Activated CD8-positive, alpha-beta T cell treated with anti-CD3 and anti-CD28 coated beads, Interleukin-2, amount 10 ng/mL, durations not matched to agents 7 days and 5 days (primary cell): Measurements from ENCODE around the gene SEMA3A. TPM values are rescaled to one million over a fixed set of nuclear protein-coding genes. Genes with fewer than 3 reads are reported as not detected.
"Not testable (repeated sequence)": the region's sequence is repeated elsewhere in the genome, so short reads cannot be mapped to it uniquely, and the experiment has no call there.

Experiments
- ATAC-seq: fragments of 150-1000 bp; cut with Tn5 transposase; one replicate; pipeline ENCODE4 v1.10.0; 2021; ENCODE audit warnings: moderate library complexity
- CTCF ChIA-PET: fragments of 350-600 bp; sonication (Branson Sonifier 250); formaldehyde crosslinking; loops from one replicate; lab custom pipeline; 2021; ENCODE audit warnings: antibody characterized with exemption; lab: Charles Lee
- POLR2A ChIA-PET: fragments of 350-600 bp; sonication (Branson Sonifier 250); formaldehyde crosslinking; loops from one replicate; lab custom pipeline; 2021; ENCODE audit warnings: antibody characterized with exemption; lab: Charles Lee
- DNase-seq: peaks from one replicate; pipeline ENCODE4 v3.0.0-alpha.2; 2020
- H3K27ac Mint-ChIP-seq: one replicate; pipeline ENCODE4 v1.8.0; 2021; ENCODE audit warnings: mild to moderate bottlenecking, mixed read lengths
- H3K27me3 Mint-ChIP-seq: one replicate; pipeline ENCODE4 v1.8.0; 2021; ENCODE audit warnings: low read depth, mixed read lengths
- H3K36me3 Mint-ChIP-seq: one replicate; pipeline ENCODE4 v1.8.0; 2021; ENCODE audit warnings: low read depth, mixed read lengths
- H3K4me1 Mint-ChIP-seq: one replicate; pipeline ENCODE4 v1.8.0; 2021; ENCODE audit warnings: low read depth, mixed read lengths
- H3K4me3 Mint-ChIP-seq: one replicate; pipeline ENCODE4 v1.8.0; 2021; ENCODE audit warnings: mild to moderate bottlenecking, mixed read lengths
- H3K9me3 Mint-ChIP-seq: one replicate; pipeline ENCODE4 v1.8.0; 2022; ENCODE audit warnings: mixed read lengths; ENCODE audit not compliant: insufficient read depth
- total RNA-seq, 2 experiments: library from RNA; stranded (reverse); gene quantifications; one replicate each; pipeline ENCODE4 v1.2.3, GENCODE V29; 2021

SEMA3A gene
- total RNA-seq, 2 experiments from 2014 or later = 1.9 to 2.0 TPM

DNA sequence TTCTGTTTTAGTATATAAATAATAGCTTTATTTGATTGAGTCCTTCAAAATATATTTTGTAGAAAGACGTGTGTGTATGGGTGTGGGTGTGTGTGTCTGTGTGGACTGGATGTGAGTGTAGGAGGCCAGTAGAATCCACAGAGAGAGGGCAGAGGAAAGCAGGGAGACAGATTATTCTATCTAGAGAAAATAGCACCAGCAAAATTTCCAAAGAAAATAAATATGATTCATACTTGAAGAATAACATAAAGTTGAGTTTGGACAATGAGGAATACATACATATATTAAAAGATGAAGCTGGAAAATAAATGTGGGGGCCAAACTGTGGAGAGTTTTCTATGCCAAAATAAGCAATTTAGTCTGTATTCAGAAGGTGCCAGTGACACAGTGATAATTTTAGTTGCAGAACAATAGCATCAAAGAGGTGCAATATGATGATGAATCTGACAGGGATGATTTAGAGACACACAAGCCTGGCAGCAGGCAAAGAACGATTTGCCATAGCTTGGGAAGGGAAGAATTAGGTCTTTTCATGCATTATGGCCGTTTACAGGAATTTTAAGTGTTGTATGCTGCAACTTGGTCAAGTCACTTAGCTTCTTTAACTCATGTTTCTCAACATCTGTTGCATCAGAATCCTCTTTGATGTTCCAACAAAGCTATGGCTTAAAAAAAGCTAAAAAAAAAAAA is 121.3 kb downstream of the SEMA3A start:
- no peaks in the 10 kb centered on the region for H3K27me3 Mint-ChIP-seq

DNA sequence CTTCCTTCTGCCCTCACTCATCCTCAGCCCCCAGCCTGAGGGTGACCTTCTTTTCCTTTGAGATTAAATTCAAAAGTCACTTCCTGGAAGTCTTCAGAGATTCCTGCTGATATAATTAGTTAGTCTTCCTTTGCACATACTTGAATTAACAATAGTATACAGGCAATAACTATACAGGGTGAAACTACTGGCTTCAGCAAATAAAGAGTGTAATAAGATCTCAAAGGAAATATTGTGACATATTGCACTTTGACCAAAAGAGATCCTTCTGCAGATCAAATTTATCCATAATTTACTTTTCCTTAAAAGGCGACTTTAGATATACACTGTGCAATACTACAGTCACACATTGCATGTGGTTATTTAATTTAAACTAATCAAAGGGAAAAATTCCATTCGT is 123.8 kb downstream of the SEMA3A start:
- Mint-ChIP-seq H3K36me3 (no peaks in the 10 kb centered on the region), H3K27ac (no peak overlapping the region), H3K27me3 (no peaks in the 10 kb centered on the region), H3K4me1 (peaks cover 20% of the 10 kb centered on the region), H3K9me3 (no peaks in the 10 kb centered on the region), H3K4me3 (no peak overlapping the region)
- ChIA-PET POLR2A (no interaction called here), CTCF (no interaction called here)
- no peak for ATAC-seq
- no peak for DNase-seq

More for the DNA sequence above, 121.3 kb downstream of the SEMA3A start:
- ChIA-PET POLR2A (no interaction called here), CTCF (no interaction called here)
- Mint-ChIP-seq H3K36me3 (peaks cover 8% of the 10 kb centered on the region), H3K4me1 (peaks cover 37% of the 10 kb centered on the region), H3K9me3 (no peaks in the 10 kb centered on the region), H3K27ac (no peak overlapping the region), H3K4me3 (no peak overlapping the region)
- DNase-seq = no peak
- ATAC-seq = no peak

DNA sequence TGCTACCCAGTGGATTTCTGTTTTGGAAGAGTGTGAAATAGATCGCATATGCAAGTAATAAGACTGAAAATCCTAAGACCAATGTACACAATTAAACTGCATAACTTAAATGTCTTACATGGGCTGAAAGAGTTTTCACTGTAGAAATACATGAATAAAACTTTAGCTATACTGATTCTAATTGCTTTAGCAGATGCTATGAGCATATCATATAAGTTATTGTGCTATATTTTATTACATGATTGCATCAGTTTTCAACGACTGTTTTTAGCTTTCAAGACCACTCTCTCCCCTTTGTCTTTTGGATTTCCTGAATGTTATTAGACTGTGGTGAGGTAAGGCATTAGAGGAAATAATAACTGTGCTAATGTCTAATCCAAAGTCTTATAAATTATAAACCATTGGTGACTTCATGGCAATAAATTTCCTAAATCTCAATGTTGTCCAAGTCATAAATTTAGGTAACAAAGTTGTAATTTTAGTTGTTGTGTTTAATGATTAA is 124.5 kb downstream of the SEMA3A start:
- H3K4me3 Mint-ChIP-seq = no peak overlapping the region
- no peaks in the 10 kb centered on the region for H3K9me3 Mint-ChIP-seq
- H3K27me3 Mint-ChIP-seq = no peaks in the 10 kb centered on the region
- ATAC-seq (no peak), DNase-seq (no peak)
- no peaks in the 10 kb centered on the region for H3K36me3 Mint-ChIP-seq
- H3K27ac Mint-ChIP-seq = no peak overlapping the region
- CTCF ChIA-PET = no interaction called here
- POLR2A ChIA-PET = no interaction called here
- H3K4me1 Mint-ChIP-seq = peaks cover 15% of the 10 kb centered on the region

DNA sequence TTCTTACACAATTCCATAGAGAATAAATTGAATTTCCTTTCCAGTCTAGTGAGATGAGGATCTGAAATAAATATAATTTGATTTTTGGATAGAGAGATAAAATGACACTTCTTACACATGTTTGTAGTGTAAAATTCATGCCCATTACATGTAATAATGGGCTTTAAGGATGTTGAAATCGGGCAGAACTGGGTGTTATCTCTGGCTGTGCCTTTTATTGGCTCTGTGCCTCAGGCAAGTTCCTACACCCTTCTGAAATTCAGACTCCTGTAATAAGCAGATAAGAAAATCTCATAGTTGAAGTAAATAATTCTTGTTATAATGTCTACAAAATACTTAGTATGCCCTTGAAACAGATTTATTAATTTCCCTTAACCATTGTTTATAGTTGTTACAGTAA is 125.6 kb downstream of the SEMA3A start:
- CTCF ChIA-PET = no interaction called here
- no peaks in the 10 kb centered on the region for H3K9me3 Mint-ChIP-seq
- H3K27ac Mint-ChIP-seq = no peak overlapping the region
- DNase-seq (no peak), ATAC-seq (no peak)
- no peak overlapping the region for H3K4me3 Mint-ChIP-seq
- H3K36me3 Mint-ChIP-seq = no peaks in the 10 kb centered on the region
- H3K4me1 Mint-ChIP-seq = peaks cover 12% of the 10 kb centered on the region
- POLR2A ChIA-PET = no interaction called here
- H3K27me3 Mint-ChIP-seq = no peaks in the 10 kb centered on the region

DNA sequence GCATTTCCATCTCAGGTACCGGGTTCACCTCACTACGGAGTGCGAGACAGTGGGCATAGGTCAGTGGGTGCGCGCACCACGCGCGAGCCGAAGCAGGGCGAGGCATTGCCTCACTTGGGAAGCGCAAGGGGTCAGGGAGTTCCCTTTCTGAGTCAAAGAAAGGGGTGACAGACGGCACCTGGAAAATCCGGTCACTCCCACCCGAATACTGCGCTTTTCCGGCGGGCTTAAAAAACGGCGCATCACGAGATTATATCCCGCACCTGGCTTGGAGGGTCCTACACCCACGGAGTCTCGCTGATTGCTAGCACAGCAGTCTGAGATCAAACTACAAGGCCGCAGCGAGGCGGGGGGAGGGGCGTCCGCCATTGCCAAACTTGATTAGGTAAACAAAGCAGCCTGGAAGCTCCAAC is 132.1 kb downstream of the SEMA3A start:
- H3K4me1 Mint-ChIP-seq = peaks cover 22% of the 10 kb centered on the region
- ATAC-seq, DNase-seq, H3K27me3 Mint-ChIP-seq, CTCF ChIA-PET, H3K4me3 Mint-ChIP-seq, H3K27ac Mint-ChIP-seq, POLR2A ChIA-PET, H3K9me3 Mint-ChIP-seq, H3K36me3 Mint-ChIP-seq: not testable (repeated sequence)

DNA sequence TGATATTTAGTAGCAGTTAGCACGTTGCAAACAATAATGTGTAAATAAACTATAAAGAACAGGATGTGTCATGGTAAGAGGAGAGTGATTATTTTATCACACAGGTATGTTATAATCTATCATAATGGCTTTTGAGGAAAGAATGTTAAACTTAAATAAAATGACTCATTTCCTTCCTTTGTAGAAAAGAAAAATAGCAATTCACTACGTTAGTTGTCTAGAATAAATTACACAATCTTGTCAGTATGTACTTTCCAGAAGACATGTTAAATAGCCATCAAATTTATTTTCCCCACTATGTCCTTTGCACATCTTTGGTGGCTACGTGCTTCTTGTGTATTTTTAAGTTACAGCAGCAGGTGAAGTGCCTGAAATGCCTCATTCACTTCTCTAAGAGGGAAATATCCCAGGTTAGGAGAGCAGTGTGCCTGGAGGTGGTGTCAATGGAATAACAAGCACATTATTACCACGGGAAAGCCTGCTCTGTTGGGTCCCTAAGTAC is 133.8 kb downstream of the SEMA3A start:
- ChIA-PET POLR2A (no interaction called here), CTCF (no interaction called here)
- H3K4me3 Mint-ChIP-seq = no peak overlapping the region
- peaks cover 4% of the 10 kb centered on the region for H3K9me3 Mint-ChIP-seq
- peak overlapping the region; percentile 32 for H3K27ac Mint-ChIP-seq
- no peaks in the 10 kb centered on the region for H3K36me3 Mint-ChIP-seq
- H3K27me3 Mint-ChIP-seq = no peaks in the 10 kb centered on the region
- H3K4me1 Mint-ChIP-seq = peaks cover 28% of the 10 kb centered on the region
- ATAC-seq = no peak
- DNase-seq = no peak

DNA sequence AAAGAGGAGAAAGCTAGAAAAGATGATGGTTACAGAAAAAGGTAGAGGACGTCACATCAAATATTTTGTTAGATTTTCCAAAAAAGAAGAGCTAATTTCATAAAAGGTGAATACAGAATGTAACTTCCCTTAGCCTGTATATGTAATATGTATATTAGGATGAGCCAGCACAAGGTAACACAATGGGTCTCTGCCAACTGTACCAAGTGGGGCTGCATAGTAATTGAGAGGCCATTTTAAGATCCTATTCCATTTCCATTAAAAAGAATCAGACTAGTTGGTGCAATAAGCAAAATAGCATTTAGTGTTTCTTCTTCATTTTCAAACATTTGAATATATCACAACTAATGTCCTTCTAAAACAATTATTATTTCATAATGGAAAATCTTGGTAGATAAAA is 134.6 kb downstream of the SEMA3A start:
- CTCF ChIA-PET = no interaction called here

DNA sequence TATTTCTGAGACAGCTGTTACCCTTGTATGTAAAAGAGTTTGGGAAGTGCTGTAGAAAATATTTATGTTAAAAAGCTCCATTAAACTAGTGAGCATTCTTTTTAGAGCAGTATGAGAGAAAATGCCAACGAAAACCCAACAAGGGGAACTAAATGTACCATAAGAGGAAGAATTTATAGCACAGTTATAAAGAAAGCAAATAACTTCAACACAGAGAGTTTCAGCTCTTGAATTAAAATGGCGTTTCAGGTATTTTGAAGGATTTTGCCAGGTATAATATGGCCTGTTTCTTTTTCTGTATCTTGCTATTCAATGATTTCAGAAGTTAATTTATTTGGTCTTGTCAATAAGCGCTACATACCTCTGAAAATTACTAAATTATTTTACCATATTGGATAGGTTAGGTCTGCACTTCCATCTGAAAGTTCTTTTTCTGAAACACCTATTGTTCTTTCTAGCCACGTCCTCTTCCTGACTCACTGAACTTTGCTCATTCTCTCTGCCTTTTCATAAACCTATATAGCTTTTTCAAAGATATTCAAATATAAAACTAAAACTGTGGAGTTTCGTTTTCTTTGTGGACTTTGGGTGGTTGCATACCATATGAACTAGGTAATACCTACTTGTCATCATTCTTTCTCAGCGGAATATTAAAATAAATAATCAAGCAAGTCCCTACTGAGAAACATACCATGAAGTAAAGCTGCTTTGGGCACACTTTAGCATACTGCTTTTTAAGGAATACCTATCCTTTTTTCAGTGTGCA is 136.1 kb downstream of the SEMA3A start:
- CTCF ChIA-PET = interaction anchor here (0.7 kb wide), 1 partner anchor 160 kb away, joined by 3 read pairs; no protein-coding TSS in a partner anchor
- no peaks in the 10 kb centered on the region for H3K27me3 Mint-ChIP-seq
- no peak for DNase-seq

More for the DNA sequence above, 134.6 kb downstream of the SEMA3A start:
- ATAC-seq = no peak
- POLR2A ChIA-PET = no interaction called here
- no peak overlapping the region for H3K27ac Mint-ChIP-seq
- H3K27me3 Mint-ChIP-seq = no peaks in the 10 kb centered on the region
- H3K4me3 Mint-ChIP-seq = no peak overlapping the region
- DNase-seq = no peak
- peaks cover 28% of the 10 kb centered on the region for H3K4me1 Mint-ChIP-seq
- H3K36me3 Mint-ChIP-seq = peaks cover 1% of the 10 kb centered on the region
- H3K9me3 Mint-ChIP-seq = peaks cover 4% of the 10 kb centered on the region

DNA sequence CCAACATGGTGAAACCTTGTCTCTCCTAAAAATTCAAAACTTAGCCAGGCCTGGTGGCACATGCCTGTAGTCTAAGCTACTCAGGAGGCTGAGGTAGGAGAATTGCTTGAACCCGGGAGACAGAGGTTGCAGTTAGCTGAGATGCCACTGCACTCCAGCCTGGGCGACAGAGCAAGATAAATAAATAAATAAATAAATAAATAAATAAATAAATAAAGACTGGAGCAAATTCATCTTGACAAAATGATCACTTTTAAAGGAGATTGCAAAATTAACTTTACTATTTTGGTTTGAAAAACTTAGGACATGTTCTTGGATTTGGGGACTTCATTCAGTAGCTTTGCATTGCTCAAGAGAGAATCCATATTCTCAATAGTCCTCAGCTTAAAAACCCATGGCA is 137.0 kb downstream of the SEMA3A start:
- Mint-ChIP-seq H3K27ac (no peak overlapping the region), H3K4me3 (no peak overlapping the region), H3K9me3 (peaks cover 4% of the 10 kb centered on the region), H3K4me1 (peaks cover 28% of the 10 kb centered on the region), H3K27me3 (no peaks in the 10 kb centered on the region), H3K36me3 (peaks cover 1% of the 10 kb centered on the region)
- DNase-seq (no peak), ATAC-seq (no peak)
- ChIA-PET POLR2A (no interaction called here), CTCF (no interaction called here)

More for the DNA sequence above, 136.1 kb downstream of the SEMA3A start:
- no peak overlapping the region for H3K4me3 Mint-ChIP-seq
- no peak overlapping the region for H3K27ac Mint-ChIP-seq
- no peak for ATAC-seq
- peaks cover 4% of the 10 kb centered on the region for H3K9me3 Mint-ChIP-seq
- peaks cover 1% of the 10 kb centered on the region for H3K36me3 Mint-ChIP-seq
- peaks cover 28% of the 10 kb centered on the region for H3K4me1 Mint-ChIP-seq
- POLR2A ChIA-PET = no interaction called here

DNA sequence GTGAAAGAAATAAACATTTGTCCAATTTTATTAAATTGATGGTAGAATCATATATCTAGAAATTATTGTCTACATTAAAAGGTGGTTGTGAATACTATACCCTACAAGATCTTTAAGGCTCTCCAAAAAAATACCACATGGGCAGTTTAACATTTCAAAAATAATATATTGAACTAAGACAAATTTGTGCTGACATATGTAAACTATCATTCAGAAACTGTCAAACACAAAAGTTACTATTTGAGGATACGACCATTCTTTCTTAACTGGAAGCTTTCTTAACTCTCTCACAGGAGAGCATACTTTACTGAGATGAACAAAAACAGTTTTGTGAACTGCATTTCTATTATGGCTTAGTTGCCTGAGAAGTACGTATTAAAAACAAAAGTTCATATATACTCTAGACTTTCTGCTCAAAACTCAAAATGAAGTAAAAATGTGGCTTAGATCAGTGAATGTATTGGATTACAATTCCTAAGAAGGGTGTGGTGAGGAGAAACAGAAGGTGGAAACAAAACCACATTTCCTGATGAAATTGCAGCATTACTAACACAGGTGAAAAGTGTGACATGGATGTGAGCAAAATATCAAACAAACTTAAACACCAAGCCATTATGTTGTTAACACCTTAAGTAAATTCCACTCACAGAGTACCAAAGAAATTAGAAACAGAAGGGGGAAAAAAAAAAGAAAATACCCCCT is 138.5 kb downstream of the SEMA3A start:
- no peak overlapping the region for H3K27ac Mint-ChIP-seq
- H3K4me3 Mint-ChIP-seq = no peak overlapping the region
- H3K4me1 Mint-ChIP-seq = peaks cover 26% of the 10 kb centered on the region
- peaks cover 1% of the 10 kb centered on the region for H3K36me3 Mint-ChIP-seq
- no peak for ATAC-seq
- H3K27me3 Mint-ChIP-seq = no peaks in the 10 kb centered on the region
- ChIA-PET CTCF (no interaction called here), POLR2A (no interaction called here)
- H3K9me3 Mint-ChIP-seq = peaks cover 4% of the 10 kb centered on the region
- no peak for DNase-seq

DNA sequence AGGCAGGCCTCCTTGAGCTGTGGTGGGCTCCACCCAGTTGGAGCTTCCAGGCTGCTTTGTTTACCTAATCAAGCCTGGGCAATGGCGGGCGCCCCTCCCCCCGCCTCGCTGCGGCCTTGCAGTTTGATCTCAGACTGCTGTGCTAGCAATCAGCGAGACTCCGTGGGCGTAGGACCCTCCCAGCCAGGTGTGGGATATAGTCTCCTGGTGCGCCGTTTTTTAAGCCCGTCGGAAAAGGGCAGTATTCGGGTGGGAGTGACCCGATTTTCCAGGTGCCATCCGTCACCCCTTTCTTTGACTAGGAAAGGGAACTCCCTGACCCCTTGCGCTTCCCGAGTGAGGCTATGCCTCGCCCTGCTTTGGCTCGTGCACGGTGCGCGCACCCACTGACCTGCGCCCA is 139.4 kb downstream of the SEMA3A start:
- DNase-seq, H3K9me3 Mint-ChIP-seq, H3K27ac Mint-ChIP-seq, POLR2A ChIA-PET, CTCF ChIA-PET, H3K27me3 Mint-ChIP-seq, H3K4me3 Mint-ChIP-seq, ATAC-seq, H3K36me3 Mint-ChIP-seq: not testable (repeated sequence)
- peaks cover 18% of the 10 kb centered on the region for H3K4me1 Mint-ChIP-seq
